Tibial artery (tissue), 4 donors: Measurements from ENCODE around the gene CCDC175.

Experiments
- DNase-seq, 2 donors: peaks; one replicate each; pipeline ENCODE4 v3.0.0-alpha.2; 2019
- H3K27ac ChIP-seq, 2 donors: fragments of 200-600 bp; sonication (generic) in 1 of 2; 1 replicate in 1 of 2; 2 replicates in 1 of 2; pipeline ENCODE4 v1.5.1; 2018 to 2019; ENCODE audit warnings: mild to moderate bottlenecking in 1 of 2
- H3K27me3 ChIP-seq, 2 donors: fragments of 200-600 bp; sonication (generic) in 1 of 2; one replicate each; pipeline versions ENCODE4 v1.5.1 to v1.6.0; 2016 to 2019
- H3K36me3 ChIP-seq, 3 donors: fragments of 200-600 bp; sonication (generic) in 2 of 3; one replicate each; pipeline ENCODE4 v1.5.1; 2016 to 2019; ENCODE audit warnings: mild to moderate bottlenecking in 2 of 3
- H3K4me1 ChIP-seq, 4 donors: fragments of 200-600 bp; sonication (generic) in 2 of 4; 1 replicate in 3 of 4; 2 replicates in 1 of 4; pipeline ENCODE4 v1.5.1; 2016 to 2019
- H3K4me3 ChIP-seq, 2 donors: fragments of 200-600 bp; sonication (generic) in 1 of 2; 1 replicate in 1 of 2; 2 replicates in 1 of 2; pipeline ENCODE4 v1.5.1; 2018 to 2019; ENCODE audit warnings: mild to moderate bottlenecking in 2 of 2
- H3K9me3 ChIP-seq, 3 donors: fragments of 200-600 bp; sonication (generic) in 1 of 3; one replicate each; pipeline ENCODE4 v1.5.1; 2016 to 2019
- intact Hi-C: fragments of 100-400 bp; cut with DNase I; formaldehyde crosslinking; loops from one replicate; pipeline ENCODE4 v1.15.0; 2023; ENCODE audit warnings: low total_unique reads
- TF ChIP-seq, protein P1 (sequence below), 2 experiments: fragments of 200-600 bp in 1 of 2; fragments of 450-650 bp in 1 of 2; IDR thresholded peaks; one replicate each; pipeline ENCODE4 v1.5.1; 2017 to 2019; ENCODE audit warnings: antibody characterized with exemption in 2 of 2, mild to moderate bottlenecking in 1 of 2, moderate library complexity in 1 of 2

Gene CCDC175

DNA sequence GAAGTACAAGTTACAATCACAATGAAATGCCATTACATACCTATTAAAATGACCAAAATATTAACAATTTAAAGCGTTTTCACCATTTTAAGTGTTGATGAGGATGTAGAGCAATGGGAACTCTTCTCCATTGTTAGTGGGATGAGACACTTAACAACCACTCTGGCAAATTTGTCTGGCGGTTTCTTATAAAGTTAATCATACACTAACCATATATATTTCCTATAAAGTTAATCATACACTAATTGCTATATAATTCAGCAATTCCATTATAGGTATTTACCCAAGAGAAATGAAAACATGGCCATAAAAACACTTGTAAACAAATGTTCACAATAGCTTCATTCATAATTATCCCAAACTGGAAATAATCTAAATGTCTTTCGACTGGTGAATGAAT, 56.4 kb downstream of the CCDC175 start:
- Histone ChIP-seq H3K4me3 (no peak overlapping the region), H3K27ac (no peak overlapping the region), H3K27me3 (no peaks in the 10 kb centered on the region), H3K9me3 (no peaks in the 10 kb centered on the region), H3K4me1 (no peaks in the 10 kb centered on the region), H3K36me3 (no peaks in the 10 kb centered on the region)
- DNase-seq, result no peak
- TF ChIP-seq, protein P1, sequence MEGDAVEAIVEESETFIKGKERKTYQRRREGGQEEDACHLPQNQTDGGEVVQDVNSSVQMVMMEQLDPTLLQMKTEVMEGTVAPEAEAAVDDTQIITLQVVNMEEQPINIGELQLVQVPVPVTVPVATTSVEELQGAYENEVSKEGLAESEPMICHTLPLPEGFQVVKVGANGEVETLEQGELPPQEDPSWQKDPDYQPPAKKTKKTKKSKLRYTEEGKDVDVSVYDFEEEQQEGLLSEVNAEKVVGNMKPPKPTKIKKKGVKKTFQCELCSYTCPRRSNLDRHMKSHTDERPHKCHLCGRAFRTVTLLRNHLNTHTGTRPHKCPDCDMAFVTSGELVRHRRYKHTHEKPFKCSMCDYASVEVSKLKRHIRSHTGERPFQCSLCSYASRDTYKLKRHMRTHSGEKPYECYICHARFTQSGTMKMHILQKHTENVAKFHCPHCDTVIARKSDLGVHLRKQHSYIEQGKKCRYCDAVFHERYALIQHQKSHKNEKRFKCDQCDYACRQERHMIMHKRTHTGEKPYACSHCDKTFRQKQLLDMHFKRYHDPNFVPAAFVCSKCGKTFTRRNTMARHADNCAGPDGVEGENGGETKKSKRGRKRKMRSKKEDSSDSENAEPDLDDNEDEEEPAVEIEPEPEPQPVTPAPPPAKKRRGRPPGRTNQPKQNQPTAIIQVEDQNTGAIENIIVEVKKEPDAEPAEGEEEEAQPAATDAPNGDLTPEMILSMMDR (IDR thresholded peaks at IDR 0.05), result no peak
- intact Hi-C loops, result no loop called here

DNA sequence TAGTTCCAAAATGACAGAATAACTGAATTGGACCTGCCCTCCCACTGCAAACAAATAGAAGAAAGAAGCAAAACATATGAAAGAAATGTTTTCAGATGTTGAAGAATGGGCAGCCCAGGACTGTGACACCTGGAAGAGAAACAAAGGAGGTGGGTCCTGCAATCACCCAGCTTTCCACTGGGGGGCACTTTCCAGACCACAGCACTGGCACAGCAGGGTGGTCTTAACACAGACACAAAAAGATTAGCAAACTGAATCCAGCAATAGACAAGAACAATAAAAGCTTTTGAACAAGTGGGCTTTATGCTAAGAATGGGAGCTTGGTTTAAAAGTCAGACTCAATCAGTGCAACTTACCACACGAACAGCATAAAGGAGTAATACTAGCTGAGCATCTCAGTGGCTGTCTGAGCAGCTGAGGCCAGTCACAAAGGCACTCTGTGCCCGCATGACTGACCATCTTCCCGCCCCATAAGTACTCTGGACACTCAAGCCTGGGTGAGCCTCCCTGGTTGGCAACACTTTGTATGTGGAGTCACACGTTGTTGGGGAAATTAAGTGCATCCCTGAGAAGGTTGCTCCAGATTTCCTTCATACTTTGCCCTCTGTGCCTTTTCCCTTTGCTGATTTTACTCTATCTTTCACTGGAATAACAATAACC, 64.6 kb downstream of the CCDC175 start:
- DNase-seq, result no peak
- Histone ChIP-seq H3K27me3 (no peaks in the 10 kb centered on the region), H3K4me3 (no peak overlapping the region), H3K4me1 (no peaks in the 10 kb centered on the region), H3K36me3 (no peaks in the 10 kb centered on the region), H3K27ac (no peak overlapping the region), H3K9me3 (no peaks in the 10 kb centered on the region)
- TF ChIP-seq, protein P1 (IDR thresholded peaks at IDR 0.05), result peak; percentile 18 to 28
- intact Hi-C loops, result no loop called here

DNA sequence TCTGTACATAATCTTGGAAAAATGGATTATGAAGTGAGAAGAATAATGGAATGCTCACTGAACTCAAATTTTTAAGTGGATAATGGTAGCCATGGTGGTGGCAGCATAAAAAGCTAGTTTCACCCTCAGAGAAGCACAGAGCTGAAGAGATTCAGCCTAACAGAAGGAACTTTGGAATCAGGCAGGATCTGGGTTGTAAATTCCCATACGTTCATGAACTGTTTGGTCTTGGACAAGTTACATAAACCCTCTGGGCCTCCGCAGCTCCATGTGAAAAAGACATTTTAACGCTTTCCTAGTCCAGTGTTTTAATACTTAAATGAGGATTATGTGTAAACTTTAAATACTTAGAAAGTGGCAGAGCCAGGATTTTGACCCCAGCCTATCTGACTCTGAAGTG, 65.6 kb downstream of the CCDC175 start:
- no peak for DNase-seq
- H3K4me1 ChIP-seq, result no peaks in the 10 kb centered on the region
- no peak overlapping the region for H3K4me3 ChIP-seq
- H3K27me3 ChIP-seq, result no peaks in the 10 kb centered on the region
- H3K36me3 ChIP-seq, result no peaks in the 10 kb centered on the region
- no peaks in the 10 kb centered on the region for H3K9me3 ChIP-seq
- no peak overlapping the region for H3K27ac ChIP-seq
- intact Hi-C loops, result no loop called here
- TF ChIP-seq, protein P1 (IDR thresholded peaks at IDR 0.05), result no peak

DNA sequence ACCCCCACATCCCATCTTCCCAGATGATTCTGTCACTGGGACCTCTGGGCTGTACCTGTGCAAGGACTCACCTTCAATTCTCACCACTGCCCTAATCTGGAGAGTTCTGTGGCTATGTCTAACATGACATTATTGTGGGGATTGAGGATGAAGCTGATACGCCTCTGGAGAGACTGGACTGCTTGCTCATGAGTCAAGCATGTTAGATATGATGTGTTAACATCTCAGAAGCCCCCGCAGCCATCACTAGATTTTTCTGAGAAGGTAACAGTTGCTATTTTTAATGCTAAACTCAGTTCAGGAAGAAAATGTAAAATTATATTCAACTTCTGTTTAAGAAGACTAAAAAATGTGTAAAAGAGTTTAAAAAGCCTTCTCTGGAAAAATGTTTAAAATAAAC, 66.6 kb downstream of the CCDC175 start:
- Histone ChIP-seq H3K4me3 (no peak overlapping the region), H3K27me3 (no peaks in the 10 kb centered on the region), H3K4me1 (no peaks in the 10 kb centered on the region), H3K9me3 (no peaks in the 10 kb centered on the region), H3K36me3 (peaks cover 0 to 3% (median 0%) of the 10 kb centered on the region in 3 donors), H3K27ac (no peak overlapping the region)
- intact Hi-C loops, result no loop called here
- DNase-seq, result no peak
- TF ChIP-seq, protein P1 (IDR thresholded peaks at IDR 0.05), result no peak

DNA sequence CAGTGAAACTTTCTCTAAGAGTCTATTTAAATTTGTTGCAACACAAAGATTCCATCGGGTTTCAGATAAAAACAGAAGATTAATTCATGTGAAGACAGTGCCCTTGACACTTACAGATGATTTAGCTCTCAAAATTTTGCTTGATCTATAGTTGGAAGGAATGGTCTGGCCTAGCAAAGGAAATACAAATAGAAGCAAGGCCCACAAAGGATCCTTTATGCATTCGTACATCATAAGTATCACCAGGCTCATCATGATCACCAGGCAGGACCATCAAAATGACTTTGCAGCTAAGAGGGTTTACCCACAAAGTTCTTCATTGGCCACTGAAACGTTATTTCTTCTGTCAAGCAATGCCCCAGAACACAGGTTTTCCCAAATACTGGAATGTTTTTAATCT, 67.5 kb downstream of the CCDC175 start:
- no peak overlapping the region for H3K4me3 ChIP-seq
- intact Hi-C loops, result loop anchor here (10.0 kb wide), 1 partner anchor 396 kb away; no protein-coding TSS in a partner anchor
- no peaks in the 10 kb centered on the region for H3K4me1 ChIP-seq
- no peak overlapping the region for H3K27ac ChIP-seq
- no peaks in the 10 kb centered on the region for H3K27me3 ChIP-seq
- peaks cover 0 to 9% (median 3%) of the 10 kb centered on the region in 3 donors for H3K36me3 ChIP-seq
- H3K9me3 ChIP-seq, result no peaks in the 10 kb centered on the region
- TF ChIP-seq, protein P1 (IDR thresholded peaks at IDR 0.05), result no peak
- no peak for DNase-seq
